OCI-LY1 (cell line): ENCODE data around the gene TAS1R1.

Source experiments
- H2AFZ ChIP-seq: fragments of 200-600 bp; sonication (generic), shearing (Covaris generic); 2 replicates; pipeline ENCODE4 v1.6.0; 2014; ENCODE audit warnings: antibody characterized with exemption, mild to moderate bottlenecking, low read length
- H3F3A ChIP-seq: fragments of 200-600 bp; sonication (generic), shearing (Covaris generic); 2 replicates; pipeline ENCODE4 v1.6.0; 2014; ENCODE audit warnings: mild to moderate bottlenecking, antibody characterized with exemption, low read length, moderate library complexity; ENCODE audit not compliant: insufficient read depth
- H3K27ac ChIP-seq: fragments of 200-600 bp; sonication (generic); 2 replicates; pipeline ENCODE4 v1.5.1; 2014; ENCODE audit warnings: low read length, mixed run types, mild to moderate bottlenecking, low read depth; ENCODE audit not compliant: poor library complexity, severe bottlenecking
- H3K27me3 ChIP-seq: fragments of 200-600 bp; sonication (generic); 2 replicates; pipeline ENCODE4 v1.6.0; 2014; ENCODE audit warnings: antibody characterized with exemption, mild to moderate bottlenecking, low read length, moderate library complexity; ENCODE audit not compliant: insufficient read depth
- H3K36me3 ChIP-seq: fragments of 200-600 bp; sonication (generic); 2 replicates; pipeline ENCODE4 v1.6.1; 2014; ENCODE audit warnings: mild to moderate bottlenecking, antibody characterized with exemption, low read length, moderate library complexity, mixed read lengths; ENCODE audit not compliant: insufficient read depth
- H3K4me1 ChIP-seq: fragments of 200-600 bp; sonication (generic); 2 replicates; pipeline ENCODE4 v1.5.1; 2014; ENCODE audit warnings: mild to moderate bottlenecking, low read length, moderate library complexity; ENCODE audit not compliant: insufficient read depth, severe bottlenecking
- H3K4me2 ChIP-seq: fragments of 200-600 bp; sonication (generic), shearing (Covaris generic); 2 replicates; pipeline ENCODE4 v1.6.1; 2014; ENCODE audit warnings: low read length
- H3K4me3 ChIP-seq: fragments of 200-600 bp; sonication (generic); 2 replicates; pipeline ENCODE4 v1.5.1; 2014; ENCODE audit warnings: low read length, low read depth, mild to moderate bottlenecking, mixed read lengths; ENCODE audit not compliant: poor library complexity, severe bottlenecking
- H3K79me2 ChIP-seq: fragments of 200-600 bp; shearing (Covaris generic); 2 replicates; pipeline ENCODE4 v1.6.1; 2016; ENCODE audit warnings: mixed run types, low read length, mixed read lengths; ENCODE audit not compliant: insufficient read depth
- H3K9ac ChIP-seq: fragments of 200-600 bp; sonication (generic), shearing (Covaris generic); 2 replicates; pipeline ENCODE4 v1.6.1; 2014; ENCODE audit warnings: mild to moderate bottlenecking, low read length, mixed read lengths
- H3K9me2 ChIP-seq: fragments of 200-600 bp; sonication (generic), shearing (Covaris generic); 2 replicates; pipeline ENCODE4 v1.6.1; 2014; ENCODE audit warnings: low read depth, mild to moderate bottlenecking, low read length, mixed read lengths
- H3K9me3 ChIP-seq: fragments of 200-600 bp; shearing (Covaris generic); 2 replicates; pipeline ENCODE4 v1.6.1; 2014; ENCODE audit warnings: low read length, mixed read lengths
- H4K20me1 ChIP-seq: fragments of 200-600 bp; sonication (generic), shearing (Covaris generic); 2 replicates; pipeline ENCODE4 v1.6.0; 2016; ENCODE audit warnings: mild to moderate bottlenecking, low read length; ENCODE audit not compliant: insufficient read depth
- EZH2 ChIP-seq: fragments of 200-600 bp; sonication (generic), shearing (Covaris generic); IDR thresholded peaks from 2 replicates; pipeline ENCODE4 v1.8.0; 2017; ENCODE audit warnings: borderline replicate concordance, mixed run types, mild to moderate bottlenecking, antibody characterized with exemption, low read length, moderate library complexity, mixed read lengths
- TF ChIP-seq, protein P1 (sequence below): fragments of 200-600 bp; sonication (generic), shearing (Covaris generic); IDR thresholded peaks from 2 replicates; pipeline ENCODE4 v1.5.1; 2017; ENCODE audit warnings: mild to moderate bottlenecking, antibody characterized with exemption, low read length, moderate library complexity, mixed read lengths

TAS1R1 gene

DNA sequence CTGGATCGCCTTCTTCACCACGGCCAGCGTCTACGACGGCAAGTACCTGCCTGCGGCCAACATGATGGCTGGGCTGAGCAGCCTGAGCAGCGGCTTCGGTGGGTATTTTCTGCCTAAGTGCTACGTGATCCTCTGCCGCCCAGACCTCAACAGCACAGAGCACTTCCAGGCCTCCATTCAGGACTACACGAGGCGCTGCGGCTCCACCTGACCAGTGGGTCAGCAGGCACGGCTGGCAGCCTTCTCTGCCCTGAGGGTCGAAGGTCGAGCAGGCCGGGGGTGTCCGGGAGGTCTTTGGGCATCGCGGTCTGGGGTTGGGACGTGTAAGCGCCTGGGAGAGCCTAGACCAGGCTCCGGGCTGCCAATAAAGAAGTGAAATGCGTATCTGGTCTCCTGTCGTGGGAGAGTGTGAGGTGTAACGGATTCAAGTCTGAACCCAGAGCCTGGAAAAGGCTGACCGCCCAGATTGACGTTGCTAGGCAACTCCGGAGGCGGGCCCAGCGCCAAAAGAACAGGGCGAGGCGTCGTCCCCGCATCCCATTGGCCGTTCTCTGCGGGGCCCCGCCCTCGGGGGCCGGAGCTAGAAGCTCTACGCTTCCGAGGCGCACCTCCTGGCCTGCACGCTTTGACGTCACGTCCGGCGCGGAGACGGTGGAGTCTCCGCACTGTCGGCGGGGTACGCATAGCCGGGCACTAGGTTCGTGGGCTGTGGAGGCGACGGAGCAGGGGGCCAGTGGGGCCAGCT is 24.4 kb downstream of the TAS1R1 start, which contains the start of gene ZBTB48:
ZBTB48 (plus strand) TSS at position 621 of the 745 bp plus-strand sequence. CDS start 616 bp downstream, outside the sequence.
- Histone ChIP-seq H3K9me3 (no peaks in the 10 kb centered on the region), H2AFZ (no peak within 1 kb of the TSS), H3K27ac (peak within 1 kb of the TSS; percentile 86)

DNA sequence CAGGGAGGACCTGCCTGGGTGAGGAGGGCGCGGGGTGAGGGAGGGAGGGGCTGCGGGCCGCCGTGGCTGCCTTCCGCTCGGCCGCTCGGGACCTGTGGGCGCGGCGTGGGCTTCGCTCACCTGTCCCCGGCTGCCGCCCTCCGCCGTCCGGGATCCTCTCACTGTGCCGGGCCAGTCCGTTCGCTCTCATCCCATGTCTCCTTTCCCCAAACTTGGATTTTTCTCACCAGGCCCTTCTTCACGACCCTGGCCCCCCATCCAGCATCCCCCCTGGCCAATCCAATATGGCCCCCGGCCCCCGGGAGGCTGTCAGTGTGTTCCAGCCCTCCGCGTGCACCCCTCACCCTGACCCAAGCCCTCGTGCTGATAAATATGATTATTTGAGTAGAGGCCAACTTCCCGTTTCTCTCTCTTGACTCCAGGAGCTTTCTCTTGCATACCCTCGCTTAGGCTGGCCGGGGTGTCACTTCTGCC is 25.0 kb downstream of the TAS1R1 start:
- H3K9me3 ChIP-seq: no peaks in the 10 kb centered on the region
- no peaks in the 10 kb centered on the region for H3F3A ChIP-seq
- H3K27ac ChIP-seq: peak overlapping the region; percentile 86

More for the DNA sequence above, 24.4 kb downstream of the TAS1R1 start, which contains the start of gene ZBTB48:
- Histone ChIP-seq H3F3A (no peaks in the 10 kb centered on the region), H3K9ac (peak within 1 kb of the TSS; percentile 77), H3K79me2 (no peaks in the 10 kb centered on the region), H3K4me3 (peak within 1 kb of the TSS; percentile 76), H3K9me2 (no peaks in the 10 kb centered on the region), H3K4me2 (peak within 1 kb of the TSS; percentile 69), H3K36me3 (peaks cover 17% of the 10 kb centered on the region; the same call in 1 of the 2 replicates), H3K4me1 (peaks cover 65% of the 10 kb centered on the region), H3K27me3 (no peaks in the 10 kb centered on the region), H4K20me1 (no peaks in the 10 kb centered on the region)
- TF ChIP-seq, protein P1, sequence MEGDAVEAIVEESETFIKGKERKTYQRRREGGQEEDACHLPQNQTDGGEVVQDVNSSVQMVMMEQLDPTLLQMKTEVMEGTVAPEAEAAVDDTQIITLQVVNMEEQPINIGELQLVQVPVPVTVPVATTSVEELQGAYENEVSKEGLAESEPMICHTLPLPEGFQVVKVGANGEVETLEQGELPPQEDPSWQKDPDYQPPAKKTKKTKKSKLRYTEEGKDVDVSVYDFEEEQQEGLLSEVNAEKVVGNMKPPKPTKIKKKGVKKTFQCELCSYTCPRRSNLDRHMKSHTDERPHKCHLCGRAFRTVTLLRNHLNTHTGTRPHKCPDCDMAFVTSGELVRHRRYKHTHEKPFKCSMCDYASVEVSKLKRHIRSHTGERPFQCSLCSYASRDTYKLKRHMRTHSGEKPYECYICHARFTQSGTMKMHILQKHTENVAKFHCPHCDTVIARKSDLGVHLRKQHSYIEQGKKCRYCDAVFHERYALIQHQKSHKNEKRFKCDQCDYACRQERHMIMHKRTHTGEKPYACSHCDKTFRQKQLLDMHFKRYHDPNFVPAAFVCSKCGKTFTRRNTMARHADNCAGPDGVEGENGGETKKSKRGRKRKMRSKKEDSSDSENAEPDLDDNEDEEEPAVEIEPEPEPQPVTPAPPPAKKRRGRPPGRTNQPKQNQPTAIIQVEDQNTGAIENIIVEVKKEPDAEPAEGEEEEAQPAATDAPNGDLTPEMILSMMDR: no peak
- no peak for TF ChIP-seq EZH2

DNA sequence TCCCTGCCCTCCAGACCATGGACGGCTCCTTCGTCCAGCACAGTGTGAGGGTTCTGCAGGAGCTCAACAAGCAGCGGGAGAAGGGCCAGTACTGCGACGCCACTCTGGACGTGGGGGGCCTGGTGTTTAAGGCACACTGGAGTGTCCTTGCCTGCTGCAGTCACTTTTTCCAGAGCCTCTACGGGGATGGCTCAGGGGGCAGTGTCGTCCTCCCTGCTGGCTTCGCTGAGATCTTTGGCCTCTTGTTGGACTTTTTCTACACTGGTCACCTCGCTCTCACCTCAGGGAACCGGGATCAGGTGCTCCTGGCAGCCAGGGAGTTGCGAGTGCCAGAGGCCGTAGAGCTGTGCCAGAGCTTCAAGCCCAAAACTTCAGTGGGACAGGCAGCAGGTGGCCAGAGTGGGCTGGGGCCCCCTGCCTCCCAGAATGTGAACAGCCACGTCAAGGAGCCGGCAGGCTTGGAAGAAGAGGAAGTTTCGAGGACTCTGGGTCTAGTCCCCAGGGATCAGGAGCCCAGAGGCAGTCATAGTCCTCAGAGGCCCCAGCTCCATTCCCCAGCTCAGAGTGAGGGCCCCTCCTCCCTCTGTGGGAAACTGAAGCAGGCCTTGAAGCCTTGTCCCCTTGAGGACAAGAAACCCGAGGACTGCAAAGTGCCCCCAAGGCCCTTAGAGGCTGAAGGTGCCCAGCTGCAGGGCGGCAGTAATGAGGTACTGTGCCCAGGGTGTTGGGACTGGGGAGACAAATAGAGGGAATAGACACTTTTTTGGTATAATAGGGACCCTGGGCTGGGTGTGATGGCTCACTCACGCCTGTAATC is 25.7 kb downstream of the TAS1R1 start:
- Histone ChIP-seq H3K4me1 (peaks cover 72% of the 10 kb centered on the region), H3K36me3 (peaks cover 22% of the 10 kb centered on the region; the same call in 1 of the 2 replicates)

More for the DNA sequence above, 25.0 kb downstream of the TAS1R1 start:
- Histone ChIP-seq H3K9ac (peak overlapping the region; percentile 75), H4K20me1 (no peaks in the 10 kb centered on the region), H3K4me1 (peaks cover 66% of the 10 kb centered on the region), H3K79me2 (no peaks in the 10 kb centered on the region), H3K36me3 (peaks cover 17% of the 10 kb centered on the region; the same call in 1 of the 2 replicates), H2AFZ (no peak overlapping the region), H3K27me3 (no peaks in the 10 kb centered on the region), H3K4me2 (peak overlapping the region; percentile 69), H3K9me2 (no peaks in the 10 kb centered on the region), H3K4me3 (peak overlapping the region; percentile 76)
- TF ChIP-seq EZH2: no peak
- TF ChIP-seq, protein P1: no peak

More for the DNA sequence above, 25.7 kb downstream of the TAS1R1 start:
- Histone ChIP-seq H3K27me3 (no peaks in the 10 kb centered on the region), H4K20me1 (no peaks in the 10 kb centered on the region), H3K27ac (peak overlapping the region; percentile 86), H3K9me2 (no peaks in the 10 kb centered on the region), H3K9me3 (no peaks in the 10 kb centered on the region), H2AFZ (no peak overlapping the region), H3K4me3 (peak overlapping the region; percentile 76), H3K4me2 (peak overlapping the region; percentile 69), H3F3A (no peaks in the 10 kb centered on the region), H3K9ac (peak overlapping the region; percentile 75), H3K79me2 (no peaks in the 10 kb centered on the region; the same call in 1 of the 2 replicates)
- TF ChIP-seq, protein P1: peak; percentile 25; the same call in 1 of the 2 replicates
- no peak for TF ChIP-seq EZH2
